ENCODE data around the gene AZGP1. TPM values are rescaled to one million over a fixed set of nuclear protein-coding genes. Genes with fewer than 3 reads are reported as not detected.

AZGP1 gene
- polyA plus RNA-seq, 1 of the 3 experiments (the other 2 are of a cell fraction), result not detected

- H3K4me2 ChIP-seq, result no peak overlapping the region
- CTCF ChIA-PET, result interaction anchor here (0.9 to 1.9 kb wide), 6 partner anchors 14 to 51 kb away, joined by 3 to 7 read pairs (median 4); partner anchors contain the start of gene GJC3
- no peak overlapping the region for H3K9ac ChIP-seq
- H3K36me3 ChIP-seq (replicated peaks in 1 of 2; ENCODE audit: control insufficient read depth in 1 of 2, insufficient read depth in 2 of 2, low read length in 1 of 2), result no peaks in the 10 kb centered on the region
- no peak for DNase-seq
- H3K4me3 ChIP-seq (ENCODE audit: low read depth in 2 of 2, low read length in 1 of 2), result no peak overlapping the region
- H4K20me1 ChIP-seq (ENCODE audit: insufficient read depth), result no peaks in the 10 kb centered on the region
- no peak overlapping the region for H2AFZ ChIP-seq (ENCODE audit: low read depth)
- TF ChIP-seq SMC3 (IDR thresholded peaks at IDR 0.05; ENCODE audit: low read depth, low read length), result no peak
- no peak for TF ChIP-seq CHD2 (IDR thresholded peaks at IDR 0.05; ENCODE audit: low read length, partially characterized antibody)
- TF ChIP-seq RAD21 (IDR thresholded peaks at IDR 0.05; ENCODE audit: low read length), result no peak
- TF ChIP-seq FOXM1 (IDR thresholded peaks at IDR 0.05; ENCODE audit: low read depth), result no peak
- TF ChIP-seq JUND (IDR thresholded peaks at IDR 0.05), result no peak
- TF ChIP-seq TCF12 (IDR thresholded peaks at IDR 0.05), result no peak
- no peak for TF ChIP-seq FOSL2 (IDR thresholded peaks at IDR 0.05; ENCODE audit: borderline replicate concordance, low read depth)
- no peak for TF ChIP-seq ELF1 (IDR thresholded peaks at IDR 0.05)
- TF ChIP-seq MEF2A (IDR thresholded peaks at IDR 0.05; ENCODE audit: borderline replicate concordance, low read depth), result no peak
- no peak for TF ChIP-seq NRF1 (IDR thresholded peaks at IDR 0.05; ENCODE audit: low read depth, low read length)
- no peak for TF ChIP-seq PBX3 (IDR thresholded peaks at IDR 0.05)
- TF ChIP-seq SIN3A (IDR thresholded peaks at IDR 0.05; ENCODE audit: borderline replicate concordance, low read depth, low read length), result no peak
- POLR2A ChIA-PET, result no interaction called here
- H3K27ac ChIP-seq (ENCODE audit: low read depth in 2 of 2, low read length in 1 of 2), result no peak overlapping the region
- no peaks in the 10 kb centered on the region for H3F3A ChIP-seq (replicated peaks; ENCODE audit: insufficient read depth)
- no peaks in the 10 kb centered on the region for H3K79me2 ChIP-seq (ENCODE audit: insufficient read depth)
- no peaks in the 10 kb centered on the region for H3K9me2 ChIP-seq
- H3K4me1 ChIP-seq (ENCODE audit: control insufficient read depth in 1 of 2, insufficient read depth in 2 of 2, low read depth in 1 of 2, low read length in 1 of 2), result no peaks in the 10 kb centered on the region
- H3K9me3 ChIP-seq, result no peaks in the 10 kb centered on the region
- 15% methylated on average over 14 of the region's 14 CpGs for WGBS (ENCODE audit: low lambda C conversion rate)
- 0 out of 2 replicates have a peak, but pooled peaks cover 5% of the 10 kb centered on the region for H3K27me3 ChIP-seq (ENCODE audit: insufficient read depth)
Measured at GRCh38 chr7:99943641-99944496, 32.0 kb downstream of the AZGP1 start.

DNA sequence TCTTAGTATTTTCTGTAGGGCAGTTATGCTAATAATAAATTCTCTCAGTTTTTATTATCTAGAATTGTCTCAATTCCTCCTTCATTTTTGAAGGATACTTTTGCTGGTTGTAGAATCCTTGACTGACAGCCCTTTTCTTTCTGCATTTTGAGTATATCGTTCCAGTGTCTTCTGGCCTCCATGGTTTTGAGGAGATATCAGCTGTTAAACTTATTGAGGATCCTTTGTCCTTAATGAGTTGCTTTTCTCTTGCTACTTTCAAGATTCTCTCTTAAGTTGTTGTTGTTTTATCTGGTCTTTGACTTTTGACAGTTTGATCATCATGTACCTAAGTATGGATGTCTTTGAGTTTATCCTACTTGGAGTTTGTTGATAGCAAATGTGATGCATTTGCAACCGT is 37.5 kb downstream of the AZGP1 start:
- Histone ChIP-seq H3K27me3 (ENCODE audit: insufficient read depth) (peaks cover 7% of the 10 kb centered on the region; the same call in 1 of the 2 replicates), H3K9ac (no peak overlapping the region), H3K9me3 (no peaks in the 10 kb centered on the region), H3K27ac (ENCODE audit: low read depth in 2 of 2, low read length in 1 of 2) (no peak overlapping the region), H3K9me2 (no peaks in the 10 kb centered on the region), H3K4me2 (no peak overlapping the region), H3K79me2 (ENCODE audit: insufficient read depth) (no peaks in the 10 kb centered on the region), H3K4me1 (ENCODE audit: control insufficient read depth in 1 of 2, insufficient read depth in 2 of 2, low read depth in 1 of 2, low read length in 1 of 2) (no peaks in the 10 kb centered on the region), H3K4me3 (ENCODE audit: low read depth in 2 of 2, low read length in 1 of 2) (no peak overlapping the region), H3F3A (replicated peaks; ENCODE audit: insufficient read depth) (no peaks in the 10 kb centered on the region), H2AFZ (ENCODE audit: low read depth) (no peak overlapping the region), H4K20me1 (ENCODE audit: insufficient read depth) (no peaks in the 10 kb centered on the region), H3K36me3 (replicated peaks in 1 of 2; ENCODE audit: control insufficient read depth in 1 of 2, insufficient read depth in 2 of 2, low read length in 1 of 2) (no peaks in the 10 kb centered on the region)
- 27% methylated on average over 2 of the region's 2 CpGs for WGBS (ENCODE audit: low lambda C conversion rate)
- ChIA-PET POLR2A (no interaction called here), CTCF (interaction anchor here (1.0 to 2.0 kb wide), 5 partner anchors 9 to 41 kb away, joined by 4 to 9 read pairs (median 4); partner anchors contain the start of genes GJC3 and TRIM4)
- DNase-seq, result no peak
- TF ChIP-seq RAD21 (IDR thresholded peaks at IDR 0.05; ENCODE audit: low read length) (no peak), TAF1 (IDR thresholded peaks at IDR 0.05; ENCODE audit: borderline replicate concordance, low read depth, low read length) (no peak), RFX5 (IDR thresholded peaks at IDR 0.05; ENCODE audit: low read length) (no peak), TCF12 (IDR thresholded peaks at IDR 0.05) (no peak), ELF1 (IDR thresholded peaks at IDR 0.05) (no peak), SMC3 (IDR thresholded peaks at IDR 0.05; ENCODE audit: low read depth, low read length) (no peak), SIN3A (IDR thresholded peaks at IDR 0.05; ENCODE audit: borderline replicate concordance, low read depth, low read length) (no peak), MEF2A (IDR thresholded peaks at IDR 0.05; ENCODE audit: borderline replicate concordance, low read depth) (no peak), CHD2 (IDR thresholded peaks at IDR 0.05; ENCODE audit: low read length, partially characterized antibody) (no peak), CTCF (IDR thresholded peaks at IDR 0.05) (no peak), FOSL2 (IDR thresholded peaks at IDR 0.05; ENCODE audit: borderline replicate concordance, low read depth) (no peak), RXRA (IDR thresholded peaks at IDR 0.05; ENCODE audit: borderline replicate concordance, low read depth) (no peak)
- TF ChIP-seq, protein P1, sequence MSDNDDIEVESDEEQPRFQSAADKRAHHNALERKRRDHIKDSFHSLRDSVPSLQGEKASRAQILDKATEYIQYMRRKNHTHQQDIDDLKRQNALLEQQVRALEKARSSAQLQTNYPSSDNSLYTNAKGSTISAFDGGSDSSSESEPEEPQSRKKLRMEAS (IDR thresholded peaks at IDR 0.05; ENCODE audit: low read depth), result no peak
- TF ChIP-seq, protein P2, sequence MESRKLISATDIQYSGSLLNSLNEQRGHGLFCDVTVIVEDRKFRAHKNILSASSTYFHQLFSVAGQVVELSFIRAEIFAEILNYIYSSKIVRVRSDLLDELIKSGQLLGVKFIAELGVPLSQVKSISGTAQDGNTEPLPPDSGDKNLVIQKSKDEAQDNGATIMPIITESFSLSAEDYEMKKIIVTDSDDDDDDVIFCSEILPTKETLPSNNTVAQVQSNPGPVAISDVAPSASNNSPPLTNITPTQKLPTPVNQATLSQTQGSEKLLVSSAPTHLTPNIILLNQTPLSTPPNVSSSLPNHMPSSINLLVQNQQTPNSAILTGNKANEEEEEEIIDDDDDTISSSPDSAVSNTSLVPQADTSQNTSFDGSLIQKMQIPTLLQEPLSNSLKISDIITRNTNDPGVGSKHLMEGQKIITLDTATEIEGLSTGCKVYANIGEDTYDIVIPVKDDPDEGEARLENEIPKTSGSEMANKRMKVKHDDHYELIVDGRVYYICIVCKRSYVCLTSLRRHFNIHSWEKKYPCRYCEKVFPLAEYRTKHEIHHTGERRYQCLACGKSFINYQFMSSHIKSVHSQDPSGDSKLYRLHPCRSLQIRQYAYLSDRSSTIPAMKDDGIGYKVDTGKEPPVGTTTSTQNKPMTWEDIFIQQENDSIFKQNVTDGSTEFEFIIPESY (IDR thresholded peaks at IDR 0.05; ENCODE audit: borderline replicate concordance, low read depth), result no peak

Data from SK-N-SH (cell line).